Tibial nerve (tissue), 4 donors: ENCODE measurements around the gene CYSRT1. TPM values are rescaled to one million over a fixed set of nuclear protein-coding genes. Genes with fewer than 3 reads are reported as not detected.

Experiments
- DNase-seq, 2 donors: peaks; one replicate each; pipeline ENCODE4 v3.0.0-alpha.2; 2019; ENCODE audit warnings: low spot score in 2 of 2
- H3K27ac ChIP-seq, 4 donors: fragments of 200-600 bp; sonication (generic) in 3 of 4; one replicate each; pipeline ENCODE4 v1.5.1; 2017 to 2019; ENCODE audit warnings: mild to moderate bottlenecking in 1 of 4
- H3K27me3 ChIP-seq, 2 donors: fragments of 200-600 bp; sonication (generic) in 1 of 2; one replicate each; pipeline versions ENCODE4 v1.5.1 to v1.6.0; 2017 to 2019
- H3K36me3 ChIP-seq, 3 donors: fragments of 200-600 bp; sonication (generic); one replicate each; pipeline ENCODE4 v1.5.1; 2018 to 2019
- H3K4me1 ChIP-seq, 4 donors: fragments of 200-600 bp; sonication (generic) in 3 of 4; one replicate each; pipeline ENCODE4 v1.5.1; 2017 to 2019
- H3K4me3 ChIP-seq, 4 donors: fragments of 200-600 bp; sonication (generic) in 3 of 4; one replicate each; pipeline ENCODE4 v1.5.1; 2017 to 2019; ENCODE audit warnings: mild to moderate bottlenecking in 1 of 4, moderate library complexity in 1 of 4
- H3K9me3 ChIP-seq, 4 donors: fragments of 200-600 bp; sonication (generic) in 3 of 4; one replicate each; pipeline ENCODE4 v1.5.1; 2017 to 2019
- CTCF ChIP-seq, 5 experiments: fragments of 200-600 bp in 3 of 5; fragments of 450-650 bp in 2 of 5; sonication (generic) in 3 of 5; IDR thresholded peaks; one replicate each; pipeline ENCODE4 v1.5.1; 2016 to 2019; ENCODE audit warnings: antibody characterized with exemption in 5 of 5, mild to moderate bottlenecking in 3 of 5, moderate library complexity in 2 of 5
- EP300 ChIP-seq, 2 donors: sonication (generic); formaldehyde crosslinking; IDR thresholded peaks; one replicate each; pipeline ENCODE4 v1.6.1; 2017; ENCODE audit warnings: antibody characterized with exemption in 2 of 2, mild to moderate bottlenecking in 1 of 2
- POLR2A ChIP-seq, 2 donors: fragments of 450-650 bp; IDR thresholded peaks; one replicate each; pipeline ENCODE4 v1.6.1; 2017; ENCODE audit warnings: antibody characterized with exemption in 2 of 2, mild to moderate bottlenecking in 2 of 2, moderate library complexity in 2 of 2
- WGBS, 2 donors: methylation state at CpG; one replicate each; pipeline ENCODE4 v1.1.5; 2018; 5-methylcytosine and 5-hydroxymethylcytosine counted together
- total RNA-seq, 4 donors: library from RNA; depleted of rRNA; stranded (reverse); fragments of >200 nt; gene quantifications; one replicate each; pipeline ENCODE4 v1.1.0, GENCODE V29; 2016

Gene CYSRT1
- total RNA-seq, 4 donors from 2014 or later, result not detected

GRCh38 chr9:137198902-137199283 is 26.1 kb upstream of the CYSRT1 start:
- peak overlapping the region in 1 of 4 donors; percentile 42 for H3K4me3 ChIP-seq
- no peak for DNase-seq
- H3K27me3 ChIP-seq, result no peaks in the 10 kb centered on the region
- H3K9me3 ChIP-seq, result no peaks in the 10 kb centered on the region
- no peaks in the 10 kb centered on the region for H3K36me3 ChIP-seq
- H3K27ac ChIP-seq, result peak overlapping the region in 2 of 4 donors; percentile 65 to 76
- 72 to 85% methylated on average over 4 to 8 of the region's 11 CpGs for WGBS, 2 donors
- TF ChIP-seq CTCF (IDR thresholded peaks at IDR 0.05) (no peak), POLR2A (IDR thresholded peaks at IDR 0.05) (no peak), EP300 (IDR thresholded peaks at IDR 0.05) (no peak)
- peaks cover 7 to 88% (median 37%) of the 10 kb centered on the region in 4 donors for H3K4me1 ChIP-seq

- DNase-seq, result no peak
- Histone ChIP-seq H3K27ac (peak overlapping the region in 3 of 4 donors; percentile 48 to 76 (median 65)), H3K4me3 (peak overlapping the region; percentile 39 to 72 (median 54)), H3K9me3 (no peaks in the 10 kb centered on the region), H3K4me1 (peaks cover 13 to 88% (median 44%) of the 10 kb centered on the region in 4 donors), H3K27me3 (no peaks in the 10 kb centered on the region), H3K36me3 (no peaks in the 10 kb centered on the region)
- TF ChIP-seq POLR2A (IDR thresholded peaks at IDR 0.05) (no peak), EP300 (IDR thresholded peaks at IDR 0.05) (no peak), CTCF (IDR thresholded peaks at IDR 0.05) (no peak)
- 11 to 14% methylated on average over 7 to 30 of the region's 51 CpGs for WGBS, 2 donors
These were observed 25.4 kb upstream of the CYSRT1 start for GRCh38 chr9:137199411-137200121.

- H3K27ac ChIP-seq, result peak within 1 kb of the TSS in 3 of 4 donors; percentile 81 to 88 (median 83)
- DNase-seq, result peak; percentile 99
- no peaks in the 10 kb centered on the region for H3K27me3 ChIP-seq
- H3K9me3 ChIP-seq, result no peaks in the 10 kb centered on the region
- no peaks in the 10 kb centered on the region for H3K36me3 ChIP-seq
- H3K4me1 ChIP-seq, result peaks cover 13 to 84% (median 48%) of the 10 kb centered on the region in 4 donors
- WGBS, 2 donors, result 0% methylated on average over 23 to 56 of the region's 118 CpGs
- peak in 1 of 2 donors; percentile 71 for TF ChIP-seq EP300 (IDR thresholded peaks at IDR 0.05)
- TF ChIP-seq CTCF (IDR thresholded peaks at IDR 0.05), result peak in 1 of 5 experiments; percentile 49
- TF ChIP-seq POLR2A (IDR thresholded peaks at IDR 0.05), result peak; percentile 46 to 88
- peak within 1 kb of the TSS; percentile 54 to 72 (median 64) for H3K4me3 ChIP-seq
These were observed 24.4 kb upstream of the CYSRT1 start, which contains the start of gene TPRN for GRCh38 chr9:137200311-137201204. Gene TPRN, minus strand, starts transcription at chr9:137200741. Its CDS starts 30 bp downstream, at chr9:137200711.

GRCh38 chr9:137201205-137201868 is 23.6 kb upstream of the CYSRT1 start:
- no peaks in the 10 kb centered on the region for H3K36me3 ChIP-seq
- H3K9me3 ChIP-seq, result no peaks in the 10 kb centered on the region
- no peaks in the 10 kb centered on the region for H3K27me3 ChIP-seq
- TF ChIP-seq CTCF (IDR thresholded peaks at IDR 0.05) (no peak), EP300 (IDR thresholded peaks at IDR 0.05) (no peak), POLR2A (IDR thresholded peaks at IDR 0.05) (no peak)
- 11 to 21% methylated on average over 15 to 21 of the region's 23 CpGs for WGBS, 2 donors
- H3K4me3 ChIP-seq, result peak overlapping the region; percentile 54 to 72 (median 64)
- peaks cover 13 to 82% (median 54%) of the 10 kb centered on the region in 4 donors for H3K4me1 ChIP-seq
- peak overlapping the region in 3 of 4 donors; percentile 81 to 88 (median 83) for H3K27ac ChIP-seq
- no peak for DNase-seq
